ENCODE data around the gene DLG2. TPM values are rescaled to one million over a fixed set of nuclear protein-coding genes. Genes with fewer than 3 reads are reported as not detected.

The DLG2 gene
- total RNA-seq, 4 donors from 2014 or later: 37.9 to 71.5 (median 44.9) TPM

DNA sequence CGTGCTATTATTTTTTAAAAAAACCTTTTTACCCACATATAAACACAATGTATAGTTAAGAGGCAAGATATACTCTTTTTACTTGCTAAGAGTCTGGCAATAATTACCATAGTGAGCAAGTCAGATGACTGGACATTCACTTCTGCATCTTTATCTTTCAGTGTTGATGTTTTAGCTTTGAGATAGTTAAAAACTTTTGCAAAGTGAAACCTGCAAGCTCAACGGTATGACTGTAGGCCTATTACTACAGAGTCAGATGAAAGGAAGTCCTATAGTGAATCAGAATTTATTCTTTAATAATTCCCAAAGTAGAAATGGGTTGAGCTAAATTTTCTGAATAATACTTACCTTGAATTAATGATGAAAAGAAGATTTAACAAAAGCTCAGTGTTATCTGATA lies 2104.2 kb downstream of the DLG2 start:
- no peaks in the 10 kb centered on the region for H3K4me1 ChIP-seq
- WGBS: 64% methylated on average over 2 of the region's 2 CpGs
- TF ChIP-seq EP300 (IDR thresholded peaks at IDR 0.05) (no peak), POLR2AphosphoS5 (IDR thresholded peaks at IDR 0.05) (no peak), POLR2A (IDR thresholded peaks at IDR 0.05) (no peak)
- TF ChIP-seq, protein P1, sequence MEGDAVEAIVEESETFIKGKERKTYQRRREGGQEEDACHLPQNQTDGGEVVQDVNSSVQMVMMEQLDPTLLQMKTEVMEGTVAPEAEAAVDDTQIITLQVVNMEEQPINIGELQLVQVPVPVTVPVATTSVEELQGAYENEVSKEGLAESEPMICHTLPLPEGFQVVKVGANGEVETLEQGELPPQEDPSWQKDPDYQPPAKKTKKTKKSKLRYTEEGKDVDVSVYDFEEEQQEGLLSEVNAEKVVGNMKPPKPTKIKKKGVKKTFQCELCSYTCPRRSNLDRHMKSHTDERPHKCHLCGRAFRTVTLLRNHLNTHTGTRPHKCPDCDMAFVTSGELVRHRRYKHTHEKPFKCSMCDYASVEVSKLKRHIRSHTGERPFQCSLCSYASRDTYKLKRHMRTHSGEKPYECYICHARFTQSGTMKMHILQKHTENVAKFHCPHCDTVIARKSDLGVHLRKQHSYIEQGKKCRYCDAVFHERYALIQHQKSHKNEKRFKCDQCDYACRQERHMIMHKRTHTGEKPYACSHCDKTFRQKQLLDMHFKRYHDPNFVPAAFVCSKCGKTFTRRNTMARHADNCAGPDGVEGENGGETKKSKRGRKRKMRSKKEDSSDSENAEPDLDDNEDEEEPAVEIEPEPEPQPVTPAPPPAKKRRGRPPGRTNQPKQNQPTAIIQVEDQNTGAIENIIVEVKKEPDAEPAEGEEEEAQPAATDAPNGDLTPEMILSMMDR (IDR thresholded peaks at IDR 0.05): no peak
- no peak for DNase-seq (ENCODE audit: low spot score in 2 of 2)
- H3K36me3 ChIP-seq: no peaks in the 10 kb centered on the region
- H3K9me3 ChIP-seq: peaks cover 5% of the 10 kb centered on the region
- no peaks in the 10 kb centered on the region for H3K27me3 ChIP-seq
- H3K4me3 ChIP-seq: no peak overlapping the region
- H3K27ac ChIP-seq: no peak overlapping the region

- H3K27ac ChIP-seq: no peak overlapping the region
- TF ChIP-seq POLR2A (IDR thresholded peaks at IDR 0.05) (no peak), EP300 (IDR thresholded peaks at IDR 0.05) (no peak), POLR2AphosphoS5 (IDR thresholded peaks at IDR 0.05) (no peak)
- TF ChIP-seq, protein P1 (IDR thresholded peaks at IDR 0.05): no peak
- no peaks in the 10 kb centered on the region for H3K36me3 ChIP-seq
- H3K27me3 ChIP-seq: no peaks in the 10 kb centered on the region
- H3K9me3 ChIP-seq: peaks cover 9% of the 10 kb centered on the region
- no peak overlapping the region for H3K4me3 ChIP-seq
- WGBS: 78% methylated on average over 8 of the region's 8 CpGs
- no peak for DNase-seq (ENCODE audit: low spot score in 2 of 2)
- no peaks in the 10 kb centered on the region for H3K4me1 ChIP-seq
These were observed 2105.2 kb downstream of the DLG2 start for GRCh38 chr11:83521647-83522596.

- no peak overlapping the region for H3K27ac ChIP-seq
- TF ChIP-seq, protein P1 (IDR thresholded peaks at IDR 0.05): no peak
- no peak for TF ChIP-seq EP300 (IDR thresholded peaks at IDR 0.05)
- no peak for TF ChIP-seq POLR2A (IDR thresholded peaks at IDR 0.05)
- TF ChIP-seq POLR2AphosphoS5 (IDR thresholded peaks at IDR 0.05): no peak
- DNase-seq (ENCODE audit: low spot score in 2 of 2): no peak
- H3K9me3 ChIP-seq: peaks cover 9% of the 10 kb centered on the region
- no peaks in the 10 kb centered on the region for H3K27me3 ChIP-seq
- 30% methylated on average over 3 of the region's 3 CpGs for WGBS
- H3K36me3 ChIP-seq: no peaks in the 10 kb centered on the region
- H3K4me3 ChIP-seq: no peak overlapping the region
- H3K4me1 ChIP-seq: no peaks in the 10 kb centered on the region
These were observed 2106.3 kb downstream of the DLG2 start for GRCh38 chr11:83520849-83521248.

DNA sequence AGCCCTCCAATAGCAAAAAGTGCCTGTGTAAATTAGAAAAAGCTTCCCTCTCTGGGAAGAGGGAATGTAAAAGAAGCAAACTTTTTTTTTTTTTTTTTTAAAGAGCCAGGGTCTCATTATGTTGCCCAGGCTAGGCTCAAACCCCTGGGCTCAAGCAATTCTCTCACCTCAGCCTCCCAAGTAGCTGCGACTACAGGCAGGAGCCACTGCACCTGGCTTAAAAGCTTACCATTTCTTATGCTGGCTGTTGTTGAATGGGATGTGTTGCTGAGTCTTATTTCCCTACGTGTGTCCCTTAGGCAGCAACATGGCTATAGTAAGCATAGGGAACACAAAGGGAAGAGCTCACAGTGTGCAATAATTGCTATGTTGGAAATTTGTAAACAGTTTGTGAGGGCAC lies 2115.5 kb downstream of the DLG2 start:
- Histone ChIP-seq H3K36me3 (no peaks in the 10 kb centered on the region), H3K27me3 (no peaks in the 10 kb centered on the region), H3K4me1 (no peaks in the 10 kb centered on the region), H3K4me3 (no peak overlapping the region), H3K27ac (no peak overlapping the region), H3K9me3 (no peaks in the 10 kb centered on the region)
- WGBS: 41% methylated on average over 2 of the region's 2 CpGs
- no peak for DNase-seq (ENCODE audit: low spot score in 2 of 2)
- TF ChIP-seq, protein P1 (IDR thresholded peaks at IDR 0.05): no peak

GRCh38 chr11:83510530-83511460 lies 2116.3 kb downstream of the DLG2 start:
- TF ChIP-seq POLR2A (IDR thresholded peaks at IDR 0.05) (no peak), EP300 (IDR thresholded peaks at IDR 0.05) (no peak), POLR2AphosphoS5 (IDR thresholded peaks at IDR 0.05) (no peak)
- TF ChIP-seq, protein P1 (IDR thresholded peaks at IDR 0.05): no peak
- DNase-seq (ENCODE audit: low spot score in 2 of 2): no peak
- Histone ChIP-seq H3K9me3 (no peaks in the 10 kb centered on the region), H3K27ac (no peak overlapping the region), H3K27me3 (no peaks in the 10 kb centered on the region), H3K4me1 (no peaks in the 10 kb centered on the region), H3K4me3 (no peak overlapping the region), H3K36me3 (no peaks in the 10 kb centered on the region)
- WGBS: 51% methylated on average over 11 of the region's 11 CpGs

All from suprapubic skin (tissue), 4 donors.